GM23338 (cell line): ENCODE measurements around the gene WDCP.

ENCODE experiments used
- CREB1 ChIP-seq: fragments of 250-450 bp; sonication (Bioruptor Pico); IDR thresholded peaks from 2 replicates; pipeline ENCODE4 v1.5.0; 2020; ENCODE audit warnings: low read depth, mild to moderate bottlenecking, moderate library complexity
- CTCF ChIP-seq, 2 experiments: fragments of 200-600 bp in 1 of 2; sonication (generic) in 1 of 2; conservative IDR thresholded peaks; 2 replicates each; pipeline versions ENCODE4 v1.5.1 to v1.6.1; 2016 to 2017; ENCODE audit warnings: antibody characterized with exemption in 2 of 2, low read depth in 2 of 2, mild to moderate bottlenecking in 2 of 2, moderate library complexity in 1 of 2
- EZH2 ChIP-seq: fragments of 200-600 bp; sonication (generic); IDR thresholded peaks from one replicate; pipeline ENCODE4 v1.8.0; 2017; ENCODE audit warnings: antibody characterized with exemption, mild to moderate bottlenecking, low read depth; ENCODE audit not compliant: unreplicated experiment
- EZH2phosphoT487 ChIP-seq: fragments of 200-600 bp; sonication (generic); IDR thresholded peaks from one replicate; pipeline ENCODE4 v1.8.1; 2018; ENCODE audit warnings: antibody characterized with exemption; ENCODE audit not compliant: unreplicated experiment
- POLR2AphosphoS5 ChIP-seq: IDR thresholded peaks from 2 replicates; pipeline ENCODE4 v1.6.1; 2016; ENCODE audit warnings: antibody characterized with exemption, low read depth
- REST ChIP-seq: IDR thresholded peaks from one replicate; pipeline ENCODE4 v1.6.1; 2018; ENCODE audit warnings: antibody characterized with exemption; ENCODE audit not compliant: unreplicated experiment

GRCh38 chr2:24047703-24048033, 477 bp upstream of the WDCP start:
- TF ChIP-seq REST (no peak), EZH2 (no peak), CTCF (conservative IDR thresholded peaks at IDR 0.05; ENCODE audit: low read depth in 2 of 2) (no peak), CREB1 (CRISPR knock-in tag) (no peak), POLR2AphosphoS5 (no peak), EZH2phosphoT487 (no peak)
